ENCODE results near the gene LPP. TPM values are rescaled to one million over a fixed set of nuclear protein-coding genes. Genes with fewer than 3 reads are reported as not detected.

The LPP gene
- total and polyA plus RNA-seq, 9 donors = 15.9 to 280 (median 134) TPM

GRCh38 chr3:188389711-188390342 is 235.9 kb downstream of the LPP start:
- H3K9me3 ChIP-seq = no peaks in the 10 kb centered on the region
- H3K36me3 ChIP-seq = no peaks in the 10 kb centered on the region
- DNase-seq = no peak
- TF ChIP-seq POLR2A (IDR thresholded peaks at IDR 0.05) (no peak), CTCF (IDR thresholded peaks at IDR 0.05) (no peak), EP300 (IDR thresholded peaks at IDR 0.05) (no peak)
- H3K27ac ChIP-seq = peak overlapping the region in 1 of 2 donors; percentile 29
- 82 to 86% (median 85%) methylated on average over 5 of the region's 5 CpGs for WGBS, 3 donors
- H3K4me3 ChIP-seq = no peak overlapping the region
- intact Hi-C loops (cut with DNase I) = no loop called here
- no peaks in the 10 kb centered on the region for H3K27me3 ChIP-seq
- peaks cover 8% of the 10 kb centered on the region for H3K4me1 ChIP-seq (ENCODE audit: insufficient read depth)

- no peak overlapping the region for H3K4me3 ChIP-seq
- H3K27ac ChIP-seq = peak overlapping the region in 1 of 2 donors; percentile 29
- intact Hi-C loops (cut with DNase I) = no loop called here
Observed at GRCh38 chr3:188390343-188390718, 236.4 kb downstream of the LPP start.

GRCh38 chr3:188390775-188391443 is 237.0 kb downstream of the LPP start:
- 44 to 47% (median 44%) methylated on average over 8 of the region's 8 CpGs for WGBS, 3 donors
- H3K27me3 ChIP-seq = no peaks in the 10 kb centered on the region
- TF ChIP-seq POLR2A (IDR thresholded peaks at IDR 0.05) (no peak), EP300 (IDR thresholded peaks at IDR 0.05) (no peak), CTCF (IDR thresholded peaks at IDR 0.05) (no peak)
- peaks cover 8% of the 10 kb centered on the region for H3K4me1 ChIP-seq (ENCODE audit: insufficient read depth)
- H3K27ac ChIP-seq = no peak overlapping the region
- DNase-seq = no peak
- intact Hi-C loops (cut with DNase I) = no loop called here
- no peak overlapping the region for H3K4me3 ChIP-seq
- no peaks in the 10 kb centered on the region for H3K9me3 ChIP-seq
- H3K36me3 ChIP-seq = no peaks in the 10 kb centered on the region

More at GRCh38 chr3:188390343-188390718, 236.4 kb downstream of the LPP start:
- no peaks in the 10 kb centered on the region for H3K27me3 ChIP-seq
- no peaks in the 10 kb centered on the region for H3K9me3 ChIP-seq
- 29 to 44% (median 38%) methylated on average over 4 of the region's 4 CpGs for WGBS, 3 donors
- H3K36me3 ChIP-seq = no peaks in the 10 kb centered on the region
- no peak for TF ChIP-seq POLR2A (IDR thresholded peaks at IDR 0.05)
- DNase-seq = no peak
- H3K4me1 ChIP-seq (ENCODE audit: insufficient read depth) = peaks cover 6% of the 10 kb centered on the region

GRCh38 chr3:188391592-188391991 is 237.6 kb downstream of the LPP start:
- Histone ChIP-seq H3K27me3 (no peaks in the 10 kb centered on the region), H3K36me3 (no peaks in the 10 kb centered on the region), H3K4me1 (ENCODE audit: insufficient read depth) (peaks cover 8% of the 10 kb centered on the region), H3K27ac (no peak overlapping the region), H3K9me3 (no peaks in the 10 kb centered on the region), H3K4me3 (no peak overlapping the region)
- WGBS, 3 donors = 95 to 97% (median 95%) methylated on average over 2 of the region's 2 CpGs
- no peak for DNase-seq
- intact Hi-C loops (cut with DNase I) = no loop called here
- TF ChIP-seq CTCF (IDR thresholded peaks at IDR 0.05) (no peak), EP300 (IDR thresholded peaks at IDR 0.05) (no peak), POLR2A (IDR thresholded peaks at IDR 0.05) (no peak)

GRCh38 chr3:188392076-188392475 is 238.1 kb downstream of the LPP start:
- H3K27ac ChIP-seq = no peak overlapping the region

More at GRCh38 chr3:188392076-188392475, 238.1 kb downstream of the LPP start:
- intact Hi-C loops (cut with DNase I) = no loop called here
- DNase-seq = no peak
- Histone ChIP-seq H3K27me3 (no peaks in the 10 kb centered on the region), H3K4me1 (ENCODE audit: insufficient read depth) (peaks cover 9% of the 10 kb centered on the region), H3K9me3 (no peaks in the 10 kb centered on the region), H3K4me3 (no peak overlapping the region), H3K36me3 (no peaks in the 10 kb centered on the region)
- 74 to 83% (median 80%) methylated on average over 4 of the region's 4 CpGs for WGBS, 3 donors
- no peak for TF ChIP-seq POLR2A (IDR thresholded peaks at IDR 0.05)
- no peak for TF ChIP-seq CTCF (IDR thresholded peaks at IDR 0.05)
- TF ChIP-seq EP300 (IDR thresholded peaks at IDR 0.05) = no peak

Measured in ovary (tissue), 9 donors.